Measurements from ENCODE around the gene CCDC93. TPM values are rescaled to one million over a fixed set of nuclear protein-coding genes. Genes with fewer than 3 reads are reported as not detected.

CCDC93 gene
- polyA plus RNA-seq, 2 of the 4 experiments (the other 2 are of a cell fraction), result 14.4 to 17.8 TPM

DNA sequence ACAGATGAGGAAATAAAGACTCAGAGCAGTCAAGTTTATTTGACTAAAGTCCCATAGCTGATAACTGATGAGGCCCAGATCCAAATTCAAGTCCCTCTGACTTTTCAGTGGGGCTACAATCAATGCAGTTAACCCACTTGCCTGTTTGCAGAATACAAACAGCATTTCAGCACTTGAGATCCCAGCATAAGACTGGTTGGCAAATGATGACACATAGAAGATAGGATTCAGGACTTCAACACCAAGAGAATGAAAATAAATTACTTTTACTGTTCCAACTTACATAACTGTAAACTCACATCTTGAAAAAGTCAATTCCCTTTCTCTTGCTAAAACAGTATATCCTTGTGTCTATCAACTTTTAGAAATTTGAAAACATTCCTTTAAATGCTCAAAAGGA is 61.2 kb downstream of the CCDC93 start:
- ChIA-PET POLR2A (no interaction called here), CTCF (interaction anchor here (6.1 kb wide), 1 partner anchor 51 kb away, joined by 32 read pairs; no protein-coding TSS in a partner anchor)
- Histone ChIP-seq H3K27ac (no peak overlapping the region), H3K4me1 (peaks cover 6% of the 10 kb centered on the region), H3K4me2 (no peak overlapping the region), H3K9me3 (no peaks in the 10 kb centered on the region), H3K4me3 (no peak overlapping the region)
- no peak for TF ChIP-seq JUN (IDR thresholded peaks at IDR 0.05)
- no peak for TF ChIP-seq RNF2 (IDR thresholded peaks at IDR 0.05; ENCODE audit: borderline replicate concordance, low read depth)
- TF ChIP-seq KDM1A (IDR thresholded peaks at IDR 0.05; ENCODE audit: low read depth), result no peak
- TF ChIP-seq ZNF302 (CRISPR knock-in tag; IDR thresholded peaks at IDR 0.05), result no peak
- TF ChIP-seq, protein P1, sequence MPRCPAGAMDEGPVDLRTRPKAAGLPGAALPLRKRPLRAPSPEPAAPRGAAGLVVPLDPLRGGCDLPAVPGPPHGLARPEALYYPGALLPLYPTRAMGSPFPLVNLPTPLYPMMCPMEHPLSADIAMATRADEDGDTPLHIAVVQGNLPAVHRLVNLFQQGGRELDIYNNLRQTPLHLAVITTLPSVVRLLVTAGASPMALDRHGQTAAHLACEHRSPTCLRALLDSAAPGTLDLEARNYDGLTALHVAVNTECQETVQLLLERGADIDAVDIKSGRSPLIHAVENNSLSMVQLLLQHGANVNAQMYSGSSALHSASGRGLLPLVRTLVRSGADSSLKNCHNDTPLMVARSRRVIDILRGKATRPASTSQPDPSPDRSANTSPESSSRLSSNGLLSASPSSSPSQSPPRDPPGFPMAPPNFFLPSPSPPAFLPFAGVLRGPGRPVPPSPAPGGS (IDR thresholded peaks at IDR 0.05), result no peak
- no peak for TF ChIP-seq RAD21 (conservative IDR thresholded peaks at IDR 0.05 in 1 of 2, IDR thresholded peaks at IDR 0.05 in 1 of 2)
- ATAC-seq (no peak), DNase-seq (ENCODE audit: low read depth in 1 of 2, low spot score in 1 of 2) (no peak), FAIRE-seq (no peak)

DNA sequence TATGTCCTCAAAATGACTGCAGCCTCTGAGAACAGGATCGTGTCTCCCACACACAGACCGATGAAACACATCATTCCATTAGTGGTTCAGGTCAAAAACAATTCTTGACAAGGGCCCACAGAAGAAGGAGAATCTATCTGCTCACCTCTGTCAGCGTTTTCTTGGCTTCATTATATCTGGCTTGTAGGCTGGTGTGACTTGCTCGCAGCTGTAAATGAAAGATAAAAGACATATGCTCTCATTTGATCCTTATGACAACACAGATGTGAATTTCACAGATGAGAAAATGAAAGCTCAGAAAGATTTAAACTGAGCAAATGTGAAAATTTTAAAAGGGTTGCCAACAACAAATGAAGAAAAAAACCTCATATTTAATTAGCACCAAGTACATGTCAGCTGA is 61.6 kb downstream of the CCDC93 start:
- Histone ChIP-seq H3K4me3 (no peak overlapping the region), H3K4me2 (no peak overlapping the region), H3K27ac (no peak overlapping the region), H3K9me3 (no peaks in the 10 kb centered on the region), H3K4me1 (peaks cover under 1% of the 10 kb centered on the region; the same call in 2 of the 3 replicates)
- FAIRE-seq (no peak), ATAC-seq (no peak), DNase-seq (ENCODE audit: low read depth in 1 of 2, low spot score in 1 of 2) (no peak)
- ChIA-PET POLR2A (no interaction called here), CTCF (interaction anchor here (1.3 to 6.1 kb wide), 2 partner anchors 11 to 51 kb away, joined by 3 to 32 read pairs; no protein-coding TSS in a partner anchor)
- 88% methylated on average over 4 of the region's 4 CpGs for WGBS (ENCODE audit: missing lambda C conversion rate)
- TF ChIP-seq CHD4 (IDR thresholded peaks at IDR 0.05; ENCODE audit: borderline replicate concordance) (no peak), RCOR1 (IDR thresholded peaks at IDR 0.05; ENCODE audit: low read depth, low read length) (no peak), FOSL2 (IDR thresholded peaks at IDR 0.05) (no peak), FOSL2 (CRISPR knock-in tag; IDR thresholded peaks at IDR 0.05) (no peak), GATA3 (IDR thresholded peaks at IDR 0.05; ENCODE audit: borderline replicate concordance) (no peak), EHF (CRISPR knock-in tag; IDR thresholded peaks at IDR 0.05) (no peak), NPAS2 (CRISPR knock-in tag; IDR thresholded peaks at IDR 0.05; ENCODE audit: borderline replicate concordance) (no peak)
- TF ChIP-seq, protein P2, sequence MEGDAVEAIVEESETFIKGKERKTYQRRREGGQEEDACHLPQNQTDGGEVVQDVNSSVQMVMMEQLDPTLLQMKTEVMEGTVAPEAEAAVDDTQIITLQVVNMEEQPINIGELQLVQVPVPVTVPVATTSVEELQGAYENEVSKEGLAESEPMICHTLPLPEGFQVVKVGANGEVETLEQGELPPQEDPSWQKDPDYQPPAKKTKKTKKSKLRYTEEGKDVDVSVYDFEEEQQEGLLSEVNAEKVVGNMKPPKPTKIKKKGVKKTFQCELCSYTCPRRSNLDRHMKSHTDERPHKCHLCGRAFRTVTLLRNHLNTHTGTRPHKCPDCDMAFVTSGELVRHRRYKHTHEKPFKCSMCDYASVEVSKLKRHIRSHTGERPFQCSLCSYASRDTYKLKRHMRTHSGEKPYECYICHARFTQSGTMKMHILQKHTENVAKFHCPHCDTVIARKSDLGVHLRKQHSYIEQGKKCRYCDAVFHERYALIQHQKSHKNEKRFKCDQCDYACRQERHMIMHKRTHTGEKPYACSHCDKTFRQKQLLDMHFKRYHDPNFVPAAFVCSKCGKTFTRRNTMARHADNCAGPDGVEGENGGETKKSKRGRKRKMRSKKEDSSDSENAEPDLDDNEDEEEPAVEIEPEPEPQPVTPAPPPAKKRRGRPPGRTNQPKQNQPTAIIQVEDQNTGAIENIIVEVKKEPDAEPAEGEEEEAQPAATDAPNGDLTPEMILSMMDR (IDR thresholded peaks at IDR 0.05), result no peak
- TF ChIP-seq, protein P3, sequence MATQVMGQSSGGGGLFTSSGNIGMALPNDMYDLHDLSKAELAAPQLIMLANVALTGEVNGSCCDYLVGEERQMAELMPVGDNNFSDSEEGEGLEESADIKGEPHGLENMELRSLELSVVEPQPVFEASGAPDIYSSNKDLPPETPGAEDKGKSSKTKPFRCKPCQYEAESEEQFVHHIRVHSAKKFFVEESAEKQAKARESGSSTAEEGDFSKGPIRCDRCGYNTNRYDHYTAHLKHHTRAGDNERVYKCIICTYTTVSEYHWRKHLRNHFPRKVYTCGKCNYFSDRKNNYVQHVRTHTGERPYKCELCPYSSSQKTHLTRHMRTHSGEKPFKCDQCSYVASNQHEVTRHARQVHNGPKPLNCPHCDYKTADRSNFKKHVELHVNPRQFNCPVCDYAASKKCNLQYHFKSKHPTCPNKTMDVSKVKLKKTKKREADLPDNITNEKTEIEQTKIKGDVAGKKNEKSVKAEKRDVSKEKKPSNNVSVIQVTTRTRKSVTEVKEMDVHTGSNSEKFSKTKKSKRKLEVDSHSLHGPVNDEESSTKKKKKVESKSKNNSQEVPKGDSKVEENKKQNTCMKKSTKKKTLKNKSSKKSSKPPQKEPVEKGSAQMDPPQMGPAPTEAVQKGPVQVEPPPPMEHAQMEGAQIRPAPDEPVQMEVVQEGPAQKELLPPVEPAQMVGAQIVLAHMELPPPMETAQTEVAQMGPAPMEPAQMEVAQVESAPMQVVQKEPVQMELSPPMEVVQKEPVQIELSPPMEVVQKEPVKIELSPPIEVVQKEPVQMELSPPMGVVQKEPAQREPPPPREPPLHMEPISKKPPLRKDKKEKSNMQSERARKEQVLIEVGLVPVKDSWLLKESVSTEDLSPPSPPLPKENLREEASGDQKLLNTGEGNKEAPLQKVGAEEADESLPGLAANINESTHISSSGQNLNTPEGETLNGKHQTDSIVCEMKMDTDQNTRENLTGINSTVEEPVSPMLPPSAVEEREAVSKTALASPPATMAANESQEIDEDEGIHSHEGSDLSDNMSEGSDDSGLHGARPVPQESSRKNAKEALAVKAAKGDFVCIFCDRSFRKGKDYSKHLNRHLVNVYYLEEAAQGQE (IDR thresholded peaks at IDR 0.05), result no peak
- TF ChIP-seq, protein P4, sequence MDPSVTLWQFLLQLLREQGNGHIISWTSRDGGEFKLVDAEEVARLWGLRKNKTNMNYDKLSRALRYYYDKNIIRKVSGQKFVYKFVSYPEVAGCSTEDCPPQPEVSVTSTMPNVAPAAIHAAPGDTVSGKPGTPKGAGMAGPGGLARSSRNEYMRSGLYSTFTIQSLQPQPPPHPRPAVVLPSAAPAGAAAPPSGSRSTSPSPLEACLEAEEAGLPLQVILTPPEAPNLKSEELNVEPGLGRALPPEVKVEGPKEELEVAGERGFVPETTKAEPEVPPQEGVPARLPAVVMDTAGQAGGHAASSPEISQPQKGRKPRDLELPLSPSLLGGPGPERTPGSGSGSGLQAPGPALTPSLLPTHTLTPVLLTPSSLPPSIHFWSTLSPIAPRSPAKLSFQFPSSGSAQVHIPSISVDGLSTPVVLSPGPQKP (IDR thresholded peaks at IDR 0.05; ENCODE audit: low read depth, low read length), result no peak
